Left ventricle myocardium superior (tissue), 1 donor: ENCODE data around the gene MBOAT2. TPM values are rescaled to one million over a fixed set of nuclear protein-coding genes. Genes with fewer than 3 reads are reported as not detected.
A peak's percentile ranks its signal among the peaks of the same experiment; 100 is the strongest.
"Not testable (repeated sequence)": the region's sequence is repeated elsewhere in the genome, so short reads cannot be mapped to it uniquely, and the experiment has no call there.

Source experiments
- ATAC-seq: fragments of 200-7000 bp; cut with Tn5 transposase; one replicate; pipeline ENCODE4 v1.9.1; 2020; ENCODE audit warnings: mild to moderate bottlenecking, moderate library complexity
- DNase-seq: peaks from one replicate; pipeline ENCODE4 v3.0.0-alpha.2; 2020
- intact Hi-C: fragments of 100-400 bp; cut with micrococcal nuclease; formaldehyde crosslinking; loops from one replicate; pipeline ENCODE4 v1.11.0; 2022
- long read RNA-seq: library from polyadenylated mRNA; unstranded; transcript quantifications from one replicate; pipeline ENCODE4 v2.0.0, GENCODE V29; 2021
- total RNA-seq: library from RNA; stranded (reverse); fragmentation: NEBNext Ultra II Directional; extraction: Animal tissue kit (Norgen Biotek cat#: 25700); gene quantifications from one replicate; pipeline ENCODE4 v1.2.1, GENCODE V29; 2021
- donor health status: DM: no; HTN: yes; CAD: no; lungs with severe emphysema.

Gene MBOAT2
- total RNA-seq: 15.5 TPM
- long read RNA-seq, full-length matches to known transcripts: 23 of 37 reads
- long read RNA-seq, partial matches to known transcripts: 0 of 37 reads
- long read RNA-seq, other reads (novel, unspliced or antisense): 14 of 37 reads

- ATAC-seq (peak; percentile 99), DNase-seq (peak; percentile 94)
- intact Hi-C loops: no loop called here
Observed at GRCh38 chr2:9003616-9004337, at the start of gene MBOAT2. MBOAT2 (minus strand) TSS chr2:9003684; CDS start chr2:9003614, 70 bp downstream.

DNA sequence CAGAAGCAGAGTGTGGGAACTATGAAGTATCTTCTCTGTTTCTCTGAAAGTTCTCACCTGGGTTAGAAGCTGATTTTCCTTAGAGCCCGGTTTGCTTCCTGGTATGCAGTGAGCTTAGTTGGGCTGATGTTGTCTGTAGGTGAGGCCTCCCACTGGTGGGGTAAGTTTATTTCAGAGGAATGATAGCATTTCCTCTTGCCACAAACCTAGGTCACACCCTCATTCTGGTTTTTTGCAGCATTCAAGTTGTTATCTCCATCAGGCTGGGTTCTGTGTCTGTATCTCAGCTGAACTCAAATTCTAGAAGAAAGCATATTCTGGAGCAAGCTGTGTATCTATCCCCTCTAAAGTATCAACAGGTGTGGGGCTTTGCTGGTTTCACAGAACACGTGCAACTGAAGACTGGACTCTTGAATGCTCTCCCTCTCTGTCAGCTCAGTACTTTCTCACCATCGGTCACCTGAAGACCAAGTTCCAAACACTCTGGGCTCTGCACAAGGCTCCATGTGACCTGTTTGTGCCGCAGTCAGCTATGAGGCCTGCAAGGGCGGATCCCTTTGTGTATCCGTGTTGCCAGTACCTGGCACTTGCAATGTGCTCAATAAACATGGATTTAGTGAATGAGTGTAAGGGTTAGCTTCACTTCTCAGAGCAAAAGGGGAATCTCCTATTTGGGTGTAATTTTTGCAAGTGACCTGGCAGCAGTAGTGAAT lies 49.5 kb upstream of the MBOAT2 start:
- no peak for DNase-seq
- intact Hi-C loops: no loop called here
- ATAC-seq: no peak

DNA sequence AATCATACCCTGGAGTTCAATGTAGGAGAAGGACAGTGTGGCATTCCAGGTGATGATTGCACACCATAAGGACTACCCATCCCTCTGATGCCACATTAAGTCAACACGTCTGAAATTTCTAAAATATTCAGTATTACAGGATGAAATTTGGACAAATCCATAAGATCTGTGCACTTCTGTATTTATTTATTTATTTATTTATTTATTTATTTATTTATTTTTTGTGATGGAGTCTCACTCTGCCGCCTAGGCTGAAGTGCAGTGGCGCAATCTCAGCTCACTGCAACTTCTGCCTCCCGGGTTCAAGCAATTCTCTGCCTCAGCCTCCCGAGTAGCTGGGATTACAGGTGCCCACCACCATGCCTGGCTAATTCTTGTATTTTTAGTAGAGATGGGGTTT lies 48.0 kb upstream of the MBOAT2 start:
- intact Hi-C loops, DNase-seq, ATAC-seq: not testable (repeated sequence)

GRCh38 chr2:9050122-9050809 lies 46.8 kb upstream of the MBOAT2 start:
- ATAC-seq: no peak
- no peak for DNase-seq
- intact Hi-C loops: no loop called here

DNA sequence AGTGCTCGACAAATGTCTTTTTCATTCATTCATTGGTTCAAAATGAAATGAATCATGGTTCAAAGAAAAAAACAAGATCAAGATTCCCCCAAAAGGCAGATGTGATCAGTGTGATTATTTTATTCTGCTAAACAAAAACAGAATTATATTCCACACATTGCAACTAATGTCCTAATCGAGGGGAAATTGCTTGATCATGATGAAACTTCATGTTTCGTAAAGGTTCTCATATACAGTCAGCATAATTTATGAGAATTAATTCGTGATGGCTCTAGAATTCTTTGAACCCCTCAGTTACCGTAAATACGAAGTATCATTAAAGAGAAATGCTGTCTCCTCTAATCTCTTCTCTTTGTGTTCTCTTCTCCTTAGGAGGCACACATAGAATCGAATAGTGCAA lies 42.1 kb upstream of the MBOAT2 start:
- intact Hi-C loops: no loop called here
- DNase-seq: no peak
- ATAC-seq: no peak

GRCh38 chr2:9043491-9043890 lies 40.0 kb upstream of the MBOAT2 start:
- DNase-seq, intact Hi-C loops, ATAC-seq: not testable (repeated sequence)

- DNase-seq: no peak
- intact Hi-C loops: no loop called here
- no peak for ATAC-seq
Observed at GRCh38 chr2:9037166-9037565, 33.7 kb upstream of the MBOAT2 start.

GRCh38 chr2:9033385-9034168 lies 30.1 kb upstream of the MBOAT2 start:
- no peak for ATAC-seq
- no peak for DNase-seq
- intact Hi-C loops: no loop called here

DNA sequence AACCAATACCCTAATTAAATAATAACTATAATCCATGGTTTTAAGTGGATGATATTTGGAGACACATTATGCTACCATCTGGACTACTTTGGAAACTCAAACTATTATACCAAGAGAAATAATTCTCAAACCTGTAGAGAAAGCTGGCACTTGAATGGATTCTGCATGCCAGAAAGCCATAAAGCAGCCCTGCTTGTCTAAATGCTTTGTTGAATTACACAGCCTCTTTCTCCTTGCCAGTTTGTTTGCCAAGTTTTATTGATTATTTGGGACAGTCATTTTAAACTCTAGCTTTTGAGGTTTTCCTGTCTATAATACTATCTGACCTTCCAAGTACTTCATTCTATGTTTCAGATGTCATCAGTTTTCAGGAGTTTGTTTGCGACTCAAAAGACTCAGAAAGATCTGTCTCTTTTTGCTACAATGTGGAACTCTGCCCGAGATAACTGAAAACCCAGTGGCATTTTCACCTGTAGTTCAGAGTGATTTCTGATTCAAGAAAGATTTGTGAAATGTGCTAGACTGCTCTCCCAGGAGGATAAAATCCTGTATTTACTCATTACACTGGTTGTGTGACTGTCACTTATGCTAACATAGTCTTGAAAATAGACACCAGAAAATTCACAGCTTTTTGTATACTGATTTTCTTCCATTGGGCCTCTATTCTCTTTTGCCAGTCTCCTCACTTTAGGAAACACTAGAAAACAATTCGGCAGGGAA lies 29.2 kb upstream of the MBOAT2 start:
- DNase-seq (no peak), ATAC-seq (no peak)
- intact Hi-C loops: no loop called here

GRCh38 chr2:9032121-9032520 lies 28.6 kb upstream of the MBOAT2 start:
- DNase-seq (no peak), ATAC-seq (no peak)
- intact Hi-C loops: no loop called here

GRCh38 chr2:9031246-9031645 lies 27.8 kb upstream of the MBOAT2 start:
- intact Hi-C loops: no loop called here
- ATAC-seq: no peak
- no peak for DNase-seq

DNA sequence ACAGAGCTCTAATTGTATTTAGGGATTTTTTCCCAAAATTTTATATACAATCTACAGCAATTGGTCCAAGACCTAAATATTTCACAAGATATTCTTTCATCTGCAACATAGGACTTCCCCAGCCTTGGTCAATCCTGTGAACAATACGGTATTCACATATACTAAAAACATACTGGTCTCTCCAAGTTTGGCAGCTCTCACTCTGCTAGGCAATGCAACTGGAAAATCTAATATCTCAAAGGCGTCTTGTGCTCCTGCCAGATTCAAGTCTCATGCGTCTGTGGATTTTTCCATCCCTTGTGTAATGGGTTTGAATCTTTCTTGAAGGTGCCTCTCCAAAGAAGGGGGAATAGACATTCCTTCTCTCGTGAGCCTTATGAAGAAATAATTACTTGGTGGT lies 27.4 kb upstream of the MBOAT2 start:
- ATAC-seq (no peak), DNase-seq (no peak)
- intact Hi-C loops: no loop called here

- DNase-seq: no peak
- intact Hi-C loops: no loop called here
- no peak for ATAC-seq
Observed at GRCh38 chr2:9030190-9030589, 26.7 kb upstream of the MBOAT2 start.

DNA sequence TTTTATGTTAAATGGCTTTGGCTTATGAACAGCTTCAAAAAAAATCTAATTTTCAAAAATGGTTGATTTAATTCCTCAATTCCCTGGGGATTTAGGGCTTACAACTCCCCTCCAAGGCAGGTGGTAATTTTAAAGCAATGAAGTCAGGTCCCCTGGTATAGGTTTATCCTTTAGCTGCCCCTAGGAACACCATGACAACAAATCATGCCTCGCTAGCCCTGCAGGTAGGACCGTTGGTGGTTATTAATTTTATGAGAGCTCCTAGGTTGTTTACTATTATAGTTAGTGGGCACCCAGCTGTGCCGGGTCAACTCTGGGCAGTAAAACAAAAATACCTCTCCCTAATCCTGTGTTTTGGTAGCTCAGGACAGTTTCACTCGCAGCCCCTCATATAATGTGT lies 26.2 kb upstream of the MBOAT2 start:
- DNase-seq (no peak), ATAC-seq (no peak)
- intact Hi-C loops: no loop called here

DNA sequence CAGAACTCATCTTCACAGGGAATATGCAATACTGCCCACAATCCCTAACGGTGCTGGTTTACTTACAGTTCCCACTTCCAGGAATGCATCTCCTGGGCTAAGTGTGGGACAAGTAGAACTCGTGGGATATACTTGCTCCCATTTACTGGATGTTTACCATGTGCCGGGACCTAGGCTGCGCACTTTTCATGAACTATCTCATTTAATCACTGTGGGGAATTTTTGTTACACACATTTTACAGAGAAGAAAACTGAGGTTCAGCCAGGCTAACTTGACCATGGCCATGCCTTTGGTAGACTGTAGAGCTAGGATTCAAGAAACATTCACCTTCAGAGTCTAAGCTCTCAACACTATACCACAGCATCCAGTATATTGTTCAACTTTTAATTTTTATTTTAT lies 24.4 kb upstream of the MBOAT2 start:
- no peak for ATAC-seq
- intact Hi-C loops: no loop called here

GRCh38 chr2:9025746-9026145 lies 22.3 kb upstream of the MBOAT2 start:
- intact Hi-C loops: no loop called here
- DNase-seq (no peak), ATAC-seq (no peak)

More for the DNA sequence above, 24.4 kb upstream of the MBOAT2 start:
- no peak for DNase-seq

DNA sequence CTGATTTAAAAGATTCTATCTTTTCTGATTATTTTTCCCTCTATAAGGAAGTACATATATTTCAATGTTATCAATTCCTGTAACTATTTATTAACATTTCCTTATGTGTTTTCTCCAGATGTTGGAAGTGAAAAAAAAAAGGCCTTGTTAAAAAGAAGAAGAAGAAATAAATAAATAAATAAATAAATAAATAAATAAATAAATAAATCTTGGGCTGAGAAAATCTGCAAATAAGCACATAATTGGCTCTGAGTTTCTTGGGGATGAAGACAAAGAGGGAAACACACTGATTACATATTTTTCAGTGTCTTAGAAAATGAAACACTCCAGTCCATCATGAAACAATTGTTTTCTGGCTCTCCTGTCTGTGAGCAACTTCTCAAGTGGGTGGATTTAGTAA lies 21.1 kb upstream of the MBOAT2 start:
- ATAC-seq: no peak

DNA sequence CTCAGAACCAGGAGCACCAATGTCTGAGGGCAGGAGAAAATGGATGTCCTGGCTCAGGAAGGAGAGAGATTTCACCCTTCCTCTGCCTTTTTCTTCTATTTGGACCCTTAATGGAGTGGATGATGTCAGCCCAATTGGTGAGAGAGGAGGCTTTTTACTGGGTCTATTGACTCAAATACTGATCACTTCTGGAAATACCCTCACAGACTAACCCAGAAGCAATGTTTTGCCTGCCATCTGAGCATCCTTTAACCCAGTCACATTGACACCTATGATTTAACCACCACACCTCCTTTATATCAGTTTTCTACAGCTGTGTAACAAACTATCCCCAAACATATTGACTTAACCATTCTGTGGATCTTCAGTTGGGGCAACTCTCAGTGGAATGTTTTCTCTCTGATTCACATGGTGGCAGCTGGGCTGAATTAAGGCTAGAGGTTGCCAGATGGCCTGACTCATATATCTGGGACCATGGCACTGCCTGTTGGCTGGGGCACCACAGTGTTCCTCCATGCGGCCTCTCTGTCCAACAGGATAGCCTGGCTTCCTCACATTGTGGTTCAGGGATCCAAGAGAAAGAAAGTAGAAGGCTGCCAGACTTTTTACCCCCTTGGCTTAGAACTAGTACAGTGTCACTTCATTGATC lies 18.2 kb upstream of the MBOAT2 start:
- DNase-seq (no peak), ATAC-seq (no peak)
- intact Hi-C loops: no loop called here

More for the DNA sequence above, 21.1 kb upstream of the MBOAT2 start:
- DNase-seq: no peak
- intact Hi-C loops: no loop called here
